HL-60 (cell line): Measurements from ENCODE around the gene BUD31.

Experiments
- POLR2AphosphoS5 ChIP-seq: IDR thresholded peaks from 2 replicates; pipeline ENCODE4 v1.6.1; 2012; ENCODE audit warnings: low read depth
- REST ChIP-seq: IDR thresholded peaks from 2 replicates; pipeline ENCODE4 v1.6.1; 2012; ENCODE audit warnings: low read depth; ENCODE audit not compliant: insufficient replicate concordance
- SPI1 ChIP-seq: IDR thresholded peaks from 2 replicates; pipeline ENCODE4 v1.6.1; 2012; ENCODE audit warnings: low read depth, mild to moderate bottlenecking, borderline replicate concordance
- TF ChIP-seq, protein P1 (sequence below): IDR thresholded peaks from one replicate; pipeline ENCODE4 v1.5.1; 2011; ENCODE audit warnings: low read length, control low read depth, inconsistent platforms; ENCODE audit not compliant: insufficient read depth

- TF ChIP-seq POLR2AphosphoS5 (no peak), REST (no peak), SPI1 (no peak)
- TF ChIP-seq, protein P1, sequence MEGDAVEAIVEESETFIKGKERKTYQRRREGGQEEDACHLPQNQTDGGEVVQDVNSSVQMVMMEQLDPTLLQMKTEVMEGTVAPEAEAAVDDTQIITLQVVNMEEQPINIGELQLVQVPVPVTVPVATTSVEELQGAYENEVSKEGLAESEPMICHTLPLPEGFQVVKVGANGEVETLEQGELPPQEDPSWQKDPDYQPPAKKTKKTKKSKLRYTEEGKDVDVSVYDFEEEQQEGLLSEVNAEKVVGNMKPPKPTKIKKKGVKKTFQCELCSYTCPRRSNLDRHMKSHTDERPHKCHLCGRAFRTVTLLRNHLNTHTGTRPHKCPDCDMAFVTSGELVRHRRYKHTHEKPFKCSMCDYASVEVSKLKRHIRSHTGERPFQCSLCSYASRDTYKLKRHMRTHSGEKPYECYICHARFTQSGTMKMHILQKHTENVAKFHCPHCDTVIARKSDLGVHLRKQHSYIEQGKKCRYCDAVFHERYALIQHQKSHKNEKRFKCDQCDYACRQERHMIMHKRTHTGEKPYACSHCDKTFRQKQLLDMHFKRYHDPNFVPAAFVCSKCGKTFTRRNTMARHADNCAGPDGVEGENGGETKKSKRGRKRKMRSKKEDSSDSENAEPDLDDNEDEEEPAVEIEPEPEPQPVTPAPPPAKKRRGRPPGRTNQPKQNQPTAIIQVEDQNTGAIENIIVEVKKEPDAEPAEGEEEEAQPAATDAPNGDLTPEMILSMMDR, result no peak
Measured at GRCh38 chr7:99403764-99404163, 5.0 kb upstream of the BUD31 start.
